CD1c-positive myeloid dendritic cell (primary cell): ENCODE results near the gene TINAGL1.
"Not testable (repeated sequence)": the region's sequence is repeated elsewhere in the genome, so short reads cannot be mapped to it uniquely, and the experiment has no call there.

Experiments
- DNase-seq: peaks from one replicate; pipeline ENCODE4 v3.0.0-alpha.2; 2016; ENCODE audit errors: extremely low spot score

TINAGL1 gene

GRCh38 chr1:31583995-31584868 is 7.9 kb downstream of the TINAGL1 start:
- DNase-seq = no peak

- DNase-seq = no peak
Measured at GRCh38 chr1:31584869-31585735, 8.8 kb downstream of the TINAGL1 start.

- no peak for DNase-seq
Measured at GRCh38 chr1:31585736-31586365, 9.5 kb downstream of the TINAGL1 start.

GRCh38 chr1:31586376-31587327 is 10.3 kb downstream of the TINAGL1 start:
- DNase-seq = peak; percentile 55

GRCh38 chr1:31587328-31587699 is 11.0 kb downstream of the TINAGL1 start:
- not testable (repeated sequence) for DNase-seq

GRCh38 chr1:31587720-31588423 is 11.6 kb downstream of the TINAGL1 start:
- peak; percentile 60 for DNase-seq

- no peak for DNase-seq
Measured at GRCh38 chr1:31588751-31589515, 12.6 kb downstream of the TINAGL1 start.

GRCh38 chr1:31591425-31592093 is 15.2 kb downstream of the TINAGL1 start:
- DNase-seq = no peak

- no peak for DNase-seq
Measured at GRCh38 chr1:31592132-31592531, 15.8 kb downstream of the TINAGL1 start.

- no peak for DNase-seq
Measured at GRCh38 chr1:31593136-31593665, 16.9 kb downstream of the TINAGL1 start.

GRCh38 chr1:31593770-31594632 is 17.7 kb downstream of the TINAGL1 start:
- peak; percentile 79 for DNase-seq

GRCh38 chr1:31595836-31596736 is 19.8 kb downstream of the TINAGL1 start:
- DNase-seq = peak; percentile 18

- DNase-seq = no peak
Measured at GRCh38 chr1:31596737-31597097, 20.4 kb downstream of the TINAGL1 start.

- DNase-seq = no peak
Measured at GRCh38 chr1:31598980-31599379, 22.7 kb downstream of the TINAGL1 start.

- no peak for DNase-seq
Measured at GRCh38 chr1:31600641-31601040, 24.3 kb downstream of the TINAGL1 start.

- no peak for DNase-seq
Measured at GRCh38 chr1:31602081-31602480, 25.8 kb downstream of the TINAGL1 start.

GRCh38 chr1:31605908-31606427 is 29.7 kb downstream of the TINAGL1 start:
- peak; percentile 97 for DNase-seq
